Panc1 (cell line): ENCODE data around the gene ZNF366. TPM values are rescaled to one million over a fixed set of nuclear protein-coding genes. Genes with fewer than 3 reads are reported as not detected.

Experiments
- ATAC-seq: fragments of 200-7000 bp; cut with Tn5 transposase; 2 replicates; pipeline ENCODE4 v1.9.1; 2020; ENCODE audit warnings: mild to moderate bottlenecking, moderate library complexity
- BruUV-seq: library from RNA; stranded (reverse); fragments of 400-500 nt; replicated peaks from 2 replicates; lab custom pipeline; 2021; lab: Mats Ljungman, UMichigan
- CTCF ChIA-PET: fragments of 300-600 bp; sonication (Branson Sonifier 250); formaldehyde crosslinking; loops from one replicate; lab custom pipeline; 2022; ENCODE audit warnings: antibody characterized with exemption; lab: Charles Lee
- POLR2A ChIA-PET: fragments of 300-600 bp; sonication (Branson Sonifier 250); formaldehyde crosslinking; loops from one replicate; lab custom pipeline; 2022; ENCODE audit warnings: antibody characterized with exemption; lab: Charles Lee
- DNase-seq: peaks from one replicate; pipeline ENCODE4 v3.0.0-alpha.2; 2010; ENCODE audit warnings: low read depth, low spot score
- H3K27ac ChIP-seq: 2 replicates; pipeline ENCODE4 v1.5.1; 2011; ENCODE audit warnings: mild to moderate bottlenecking, low read length, inconsistent platforms
- H3K27me3 ChIP-seq: fragments of 200-500 bp; sonication (Bioruptor generic); 2 replicates; pipeline ENCODE4 v1.6.0; 2014; ENCODE audit warnings: low read length, inconsistent platforms; ENCODE audit not compliant: control insufficient read depth, insufficient read depth
- H3K36me3 ChIP-seq: fragments of 200-500 bp; sonication (Bioruptor generic); 2 replicates; pipeline ENCODE4 v1.5.1; 2014; ENCODE audit warnings: inconsistent platforms, mild to moderate bottlenecking, low read length, moderate library complexity; ENCODE audit not compliant: control insufficient read depth, insufficient read depth
- H3K4me1 ChIP-seq: 2 replicates; pipeline ENCODE4 v1.5.1; 2011; ENCODE audit warnings: inconsistent platforms, mild to moderate bottlenecking, low read length, moderate library complexity; ENCODE audit not compliant: control insufficient read depth, insufficient read depth
- H3K4me3 ChIP-seq, 2 experiments: 2 replicates each; pipeline ENCODE4 v1.5.1; 2011 to 2012; ENCODE audit warnings: low read depth in 2 of 2, low read length in 2 of 2, mild to moderate bottlenecking in 2 of 2, inconsistent platforms in 1 of 2, moderate library complexity in 1 of 2
- H3K9me3 ChIP-seq: fragments of 200-500 bp; sonication (Bioruptor generic); 2 replicates; pipeline ENCODE4 v1.5.1; 2014; ENCODE audit warnings: low read depth, mild to moderate bottlenecking, inconsistent platforms, low read length, moderate library complexity; ENCODE audit not compliant: control insufficient read depth, insufficient read depth
- CTCF ChIP-seq: fragments of 450-650 bp; IDR thresholded peaks from 2 replicates; pipeline ENCODE4 v1.5.1; 2017; ENCODE audit warnings: mild to moderate bottlenecking
- POLR2AphosphoS5 ChIP-seq: IDR thresholded peaks from 2 replicates; pipeline ENCODE4 v1.6.1; 2012; ENCODE audit warnings: mild to moderate bottlenecking, low read depth, low read length, moderate library complexity
- REST ChIP-seq, 2 experiments: IDR thresholded peaks; 2 replicates each; pipeline ENCODE4 v1.6.1; 2011 to 2012; ENCODE audit warnings: low read depth in 2 of 2, control low read depth in 1 of 2, low read length in 1 of 2, mild to moderate bottlenecking in 1 of 2, moderate library complexity in 1 of 2; ENCODE audit not compliant: insufficient read depth in 1 of 2
- SIN3A ChIP-seq: IDR thresholded peaks from 2 replicates; pipeline ENCODE4 v1.6.1; 2012; ENCODE audit warnings: low read depth, mild to moderate bottlenecking, low read length, moderate library complexity, borderline replicate concordance; ENCODE audit not compliant: insufficient read depth
- TCF7L2 ChIP-seq: IDR thresholded peaks from 2 replicates; pipeline ENCODE4 v1.6.1; 2011; ENCODE audit warnings: mild to moderate bottlenecking, low read depth, low read length, inconsistent platforms
- in situ Hi-C: cut with HindIII; loops from 2 replicates; pipeline ENCODE4 v1.10.0; 2016; ENCODE audit warnings: low sequenced_read_pairs, low pct_unique_long_range_greater_than_20kb
- intact Hi-C: fragments of 100-400 bp; cut with micrococcal nuclease; formaldehyde crosslinking; loops from one replicate; pipeline ENCODE4 v1.10.0; 2022; ENCODE audit not compliant: unreplicated experiment
- total RNA-seq: library from RNA; stranded (reverse); gene quantifications from one replicate; pipeline ENCODE4 v1.2.1, GENCODE V29; 2021; ENCODE audit not compliant: unreplicated experiment

The ZNF366 gene
- total RNA-seq, 1 experiment from 2014 or later: not detected

GRCh38 chr5:72477176-72477575 is 30.0 kb downstream of the ZNF366 start:
- intact Hi-C loops (no loop called here), in situ Hi-C loops (no loop called here)
- CTCF ChIA-PET: no interaction called here
- H3K9me3 ChIP-seq: no peaks in the 10 kb centered on the region
- H3K4me3 ChIP-seq: no peak overlapping the region
- ATAC-seq: no peak
- H3K36me3 ChIP-seq: no peaks in the 10 kb centered on the region
- no peak overlapping the region for H3K27ac ChIP-seq
- POLR2A ChIA-PET: no interaction called here
- no TSS peak for BruUV-seq
- peaks cover 2% of the 10 kb centered on the region; the same call in 1 of the 2 replicates for H3K27me3 ChIP-seq
- TF ChIP-seq REST (IDR thresholded peaks at IDR 0.05; ENCODE audit: insufficient read depth in 1 of 2, low read depth in 2 of 2, low read length in 1 of 2) (no peak), POLR2AphosphoS5 (no peak), CTCF (no peak), SIN3A (no peak), TCF7L2 (no peak)
- DNase-seq: no peak
- H3K4me1 ChIP-seq: no peaks in the 10 kb centered on the region

- Histone ChIP-seq H3K4me3 (no peak overlapping the region), H3K27me3 (peaks cover 2% of the 10 kb centered on the region; the same call in 1 of the 2 replicates), H3K9me3 (no peaks in the 10 kb centered on the region), H3K27ac (no peak overlapping the region), H3K4me1 (no peaks in the 10 kb centered on the region), H3K36me3 (no peaks in the 10 kb centered on the region)
- DNase-seq (no peak), ATAC-seq (no peak)
- TF ChIP-seq CTCF (no peak), TCF7L2 (no peak), SIN3A (no peak), REST (IDR thresholded peaks at IDR 0.05; ENCODE audit: insufficient read depth in 1 of 2, low read depth in 2 of 2, low read length in 1 of 2) (no peak), POLR2AphosphoS5 (no peak)
- in situ Hi-C loops (no loop called here), intact Hi-C loops (no loop called here)
- ChIA-PET POLR2A (no interaction called here), CTCF (no interaction called here)
- BruUV-seq: no TSS peak
Observed at GRCh38 chr5:72476721-72477120, 30.5 kb downstream of the ZNF366 start.
